Fibroblast of lung (primary cell): ENCODE data around the gene PLEKHA6. TPM values are rescaled to one million over a fixed set of nuclear protein-coding genes. Genes with fewer than 3 reads are reported as not detected.
A peak's percentile ranks its signal among the peaks of the same experiment; 100 is the strongest.

Experiments used
- DNase-seq, 2 donors: peaks; one replicate each; pipeline versions ENCODE4 v3.0.0 to v3.0.0-alpha.2; 2010; ENCODE audit warnings: low read depth in 2 of 2
- H2AFZ ChIP-seq: 2 replicates; pipeline ENCODE4 v1.5.1; 2012; ENCODE audit warnings: low read length, control low read depth, inconsistent platforms
- H3K27ac ChIP-seq: 2 replicates; pipeline ENCODE4 v1.5.1; 2011; ENCODE audit warnings: low read length, control low read depth; ENCODE audit not compliant: insufficient read depth
- H3K27me3 ChIP-seq: 2 replicates; pipeline ENCODE4 v1.5.1; 2011; ENCODE audit warnings: mild to moderate bottlenecking, low read length; ENCODE audit not compliant: control insufficient read depth, insufficient read depth
- H3K36me3 ChIP-seq: 2 replicates; pipeline ENCODE4 v1.5.1; 2011; ENCODE audit warnings: low read length; ENCODE audit not compliant: control insufficient read depth, insufficient read depth
- H3K4me1 ChIP-seq: 2 replicates; pipeline ENCODE4 v1.5.1; 2011; ENCODE audit warnings: low read length; ENCODE audit not compliant: control insufficient read depth, insufficient read depth; ENCODE audit errors: extremely low read depth
- H3K4me2 ChIP-seq: 2 replicates; pipeline ENCODE4 v1.5.1; 2011; ENCODE audit warnings: low read length, control low read depth; ENCODE audit not compliant: insufficient read depth; ENCODE audit errors: extremely low read depth
- H3K4me3 ChIP-seq, 4 experiments: fragments of 200-600 bp in 1 of 4; sonication (generic) in 1 of 4; replicated peaks in 1 of 4; 2 replicates each; pipeline ENCODE4 v1.5.1; 2011 to 2016; ENCODE audit warnings: low read length in 4 of 4, low read depth in 3 of 4, mild to moderate bottlenecking in 3 of 4, control low read depth in 2 of 4, inconsistent platforms in 1 of 4, mixed read lengths in 1 of 4; ENCODE audit not compliant: insufficient read depth in 1 of 4; ENCODE audit errors: control extremely low read depth in 1 of 4
- H3K79me2 ChIP-seq: 2 replicates; pipeline ENCODE4 v1.5.1; 2012; ENCODE audit warnings: mild to moderate bottlenecking, low read length, inconsistent platforms; ENCODE audit not compliant: control insufficient read depth, insufficient read depth
- H3K9ac ChIP-seq: 2 replicates; pipeline ENCODE4 v1.5.1; 2011; ENCODE audit warnings: mild to moderate bottlenecking, low read length, control low read depth; ENCODE audit not compliant: insufficient read depth
- H3K9me3 ChIP-seq: 2 replicates; pipeline ENCODE4 v1.5.1; 2012; ENCODE audit warnings: low read depth, low read length; ENCODE audit not compliant: control insufficient read depth, insufficient read depth
- H4K20me1 ChIP-seq: 2 replicates; pipeline ENCODE4 v1.5.1; 2011; ENCODE audit warnings: low read length; ENCODE audit not compliant: control insufficient read depth, insufficient read depth; ENCODE audit errors: extremely low read depth
- CTCF ChIP-seq, 2 donors: IDR thresholded peaks in 1 of 2; conservative IDR thresholded peaks in 1 of 2; 1 replicate in 1 of 2; 2 replicates in 1 of 2; pipeline ENCODE4 v1.5.1; 2011 to 2012; ENCODE audit warnings: low read length in 2 of 2, control low read depth in 1 of 2, inconsistent platforms in 1 of 2, low read depth in 1 of 2, mild to moderate bottlenecking in 1 of 2
- EZH2 ChIP-seq: IDR thresholded peaks from 2 replicates; pipeline ENCODE4 v1.5.1; 2012; ENCODE audit warnings: low read length, control low read depth, mild to moderate bottlenecking; ENCODE audit errors: missing control alignments
- polyA plus RNA-seq, 2 donors: library from polyadenylated mRNA; depleted of rRNA in 1 of 2; stranded (reverse) in 1 of 2; unstranded in 1 of 2; fragments of >200 nt; gene quantifications; 2 replicates each; pipeline ENCODE4 v1.2.1, GENCODE V29; 2011 to 2012; ENCODE audit warnings: missing spikeins in 1 of 2
- total RNA-seq: library from RNA; depleted of rRNA; stranded (reverse); fragments of >200 nt; gene quantifications from 2 replicates; pipeline ENCODE4 v1.2.1, GENCODE V29; 2014

Gene PLEKHA6
- total and polyA plus RNA-seq, 2 donors (not counting 1 experiment from before 2014, with no cell fraction given) = 3.8 to 4.3 TPM

GRCh38 chr1:204199579-204199978 lies 160.2 kb downstream of the PLEKHA6 start:
- H3K4me3 ChIP-seq = no peak overlapping the region
- H2AFZ ChIP-seq = no peak overlapping the region
- H3K9me3 ChIP-seq = no peaks in the 10 kb centered on the region
- no peaks in the 10 kb centered on the region for H4K20me1 ChIP-seq
- H3K4me2 ChIP-seq = no peak overlapping the region
- TF ChIP-seq EZH2 (no peak), CTCF (conservative IDR thresholded peaks at IDR 0.05 in 1 of 2, IDR thresholded peaks at IDR 0.05 in 1 of 2; ENCODE audit: low read depth in 1 of 2, low read length in 2 of 2) (no peak)
- H3K27ac ChIP-seq = no peak overlapping the region
- H3K36me3 ChIP-seq = no peaks in the 10 kb centered on the region
- H3K9ac ChIP-seq = no peak overlapping the region
- peaks cover 3% of the 10 kb centered on the region for H3K4me1 ChIP-seq
- no peaks in the 10 kb centered on the region for H3K79me2 ChIP-seq
- no peak for DNase-seq
- peaks cover 4% of the 10 kb centered on the region for H3K27me3 ChIP-seq

GRCh38 chr1:204198348-204199340 lies 161.1 kb downstream of the PLEKHA6 start:
- no peak overlapping the region for H2AFZ ChIP-seq
- no peak overlapping the region for H3K4me3 ChIP-seq
- no peaks in the 10 kb centered on the region for H4K20me1 ChIP-seq
- H3K4me1 ChIP-seq = peaks cover 3% of the 10 kb centered on the region
- DNase-seq = peak; percentile 17 to 88
- H3K27me3 ChIP-seq = peaks cover 7% of the 10 kb centered on the region
- H3K79me2 ChIP-seq = no peaks in the 10 kb centered on the region
- H3K27ac ChIP-seq = no peak overlapping the region
- peak overlapping the region; percentile 8 for H3K4me2 ChIP-seq
- TF ChIP-seq CTCF (conservative IDR thresholded peaks at IDR 0.05 in 1 of 2, IDR thresholded peaks at IDR 0.05 in 1 of 2; ENCODE audit: low read depth in 1 of 2, low read length in 2 of 2) (no peak), EZH2 (no peak)
- no peak overlapping the region for H3K9ac ChIP-seq
- no peaks in the 10 kb centered on the region for H3K36me3 ChIP-seq
- H3K9me3 ChIP-seq = no peaks in the 10 kb centered on the region

- Histone ChIP-seq H3K4me2 (no peak overlapping the region), H3K9ac (no peak overlapping the region), H3K4me3 (no peak overlapping the region), H3K27ac (no peak overlapping the region), H3K36me3 (no peaks in the 10 kb centered on the region), H2AFZ (no peak overlapping the region), H3K79me2 (no peaks in the 10 kb centered on the region), H4K20me1 (no peaks in the 10 kb centered on the region), H3K9me3 (no peaks in the 10 kb centered on the region), H3K27me3 (peaks cover 6% of the 10 kb centered on the region), H3K4me1 (peaks cover 3% of the 10 kb centered on the region)
- TF ChIP-seq CTCF (conservative IDR thresholded peaks at IDR 0.05 in 1 of 2, IDR thresholded peaks at IDR 0.05 in 1 of 2; ENCODE audit: low read depth in 1 of 2, low read length in 2 of 2) = no peak
- TF ChIP-seq EZH2 = no peak
- DNase-seq = no peak
These were observed 162.7 kb downstream of the PLEKHA6 start for GRCh38 chr1:204197068-204197467.
